ENCODE data around the gene COL16A1. TPM values are rescaled to one million over a fixed set of nuclear protein-coding genes. Genes with fewer than 3 reads are reported as not detected.

COL16A1 gene
- total and polyA plus RNA-seq, 2 of the 13 experiments (the other 11 are each of a cell fraction or from before 2014, with no cell fraction given): 4.3 to 12.2 TPM

GRCh38 chr1:31723828-31724359 lies 20.1 kb upstream of the COL16A1 start (continued):
- TF ChIP-seq RFXAP (CRISPR knock-in tag; IDR thresholded peaks at IDR 0.05; ENCODE audit: borderline replicate concordance) (peak; percentile 48; the same call in 1 of the 2 replicates), FOXK1 (CRISPR knock-in tag; IDR thresholded peaks at IDR 0.05; ENCODE audit: borderline replicate concordance, low read depth) (peak; percentile 49; the same call in 1 of the 2 replicates), ZNF256 (CRISPR knock-in tag; conservative IDR thresholded peaks at IDR 0.05) (peak; percentile 71; the same call in 1 of the 2 replicates), ZFP41 (CRISPR knock-in tag; IDR thresholded peaks at IDR 0.05; ENCODE audit: borderline replicate concordance) (no peak), SP140L (CRISPR knock-in tag; IDR thresholded peaks at IDR 0.05; ENCODE audit: borderline replicate concordance) (peak; percentile 76; the same call in 1 of the 2 replicates), JUN (CRISPR knock-in tag; IDR thresholded peaks at IDR 0.05) (no peak), DR1 (CRISPR knock-in tag; IDR thresholded peaks at IDR 0.05) (no peak), HDAC2 (CRISPR knock-in tag; IDR thresholded peaks at IDR 0.05) (peak; percentile 46; the same call in 1 of the 2 replicates), HNF1A (IDR thresholded peaks at IDR 0.05; ENCODE audit: low read depth) (no peak), HNF1A (CRISPR knock-in tag; IDR thresholded peaks at IDR 0.05; ENCODE audit: borderline replicate concordance) (no peak), TEF (CRISPR knock-in tag; IDR thresholded peaks at IDR 0.05) (peak; percentile 84), FOXO4 (CRISPR knock-in tag; conservative IDR thresholded peaks at IDR 0.05) (0 out of 2 replicates have a peak, but pooled peaks have one; percentile 18), ZNF580 (CRISPR knock-in tag; IDR thresholded peaks at IDR 0.05; ENCODE audit: borderline replicate concordance, low read depth) (peak; percentile 79; the same call in 1 of the 2 replicates), PLSCR1 (CRISPR knock-in tag; IDR thresholded peaks at IDR 0.05; ENCODE audit: borderline replicate concordance) (no peak), PPARG (CRISPR knock-in tag; conservative IDR thresholded peaks at IDR 0.05) (peak; percentile 66; the same call in 1 of the 2 replicates), PAF1 (CRISPR knock-in tag; IDR thresholded peaks at IDR 0.05) (no peak), RFX1 (IDR thresholded peaks at IDR 0.05) (no peak), LRRFIP1 (CRISPR knock-in tag; conservative IDR thresholded peaks at IDR 0.05) (0 out of 2 replicates have a peak, but pooled peaks have one; percentile 73)
